ENCODE measurements around the gene FAM234B. TPM values are rescaled to one million over a fixed set of nuclear protein-coding genes. Genes with fewer than 3 reads are reported as not detected.
"Not testable (repeated sequence)": the region's sequence is repeated elsewhere in the genome, so short reads cannot be mapped to it uniquely, and the experiment has no call there.

The FAM234B gene
- total RNA-seq, 1 experiment from 2014 or later = 11.4 TPM

- Mint-ChIP-seq H3K36me3 (ENCODE audit: insufficient read depth, unreplicated experiment) (peaks cover 16% of the 10 kb centered on the region), H3K27ac (ENCODE audit: unreplicated experiment) (no peak overlapping the region), H3K9me3 (ENCODE audit: unreplicated experiment) (no peaks in the 10 kb centered on the region), H3K4me1 (ENCODE audit: low read depth, unreplicated experiment) (peaks cover 12% of the 10 kb centered on the region), H3K4me3 (ENCODE audit: unreplicated experiment) (no peak overlapping the region), H3K27me3 (ENCODE audit: insufficient read depth, unreplicated experiment) (no peaks in the 10 kb centered on the region)
- peak in 1 of 2 experiments; percentile 23 for DNase-seq
- Histone ChIP-seq H3K27me3 (replicated peaks; ENCODE audit: control insufficient read depth, insufficient read depth, low read length) (no peaks in the 10 kb centered on the region), H3K9me3 (no peaks in the 10 kb centered on the region), H3K4me3 (ENCODE audit: low read depth, low read length) (no peak overlapping the region), H3K4me1 (peaks cover 4% of the 10 kb centered on the region; the same call in 1 of the 2 replicates), H3K36me3 (ENCODE audit: control insufficient read depth, insufficient read depth, low read length) (no peaks in the 10 kb centered on the region)
- ChIA-PET CTCF (interaction anchor here (0.6 to 1.1 kb wide), 3 partner anchors 10 to 16 kb away, joined by 3 read pairs; no protein-coding TSS in a partner anchor), POLR2A (no interaction called here)
- intact Hi-C loops (cut with micrococcal nuclease; ENCODE audit: unreplicated experiment) = no loop called here
- no TSS peak for BruUV-seq (replicated peaks)
- peak; percentile 29 to 40 for TF ChIP-seq CTCF (IDR thresholded peaks at IDR 0.05; ENCODE audit: insufficient read depth in 1 of 2, low read depth in 1 of 2, low read length in 1 of 2, severe bottlenecking in 1 of 2, unreplicated experiment in 1 of 2)
Measured at GRCh38 chr12:13079440-13079906, 35.3 kb downstream of the FAM234B start.

- Mint-ChIP-seq H3K4me3 (ENCODE audit: unreplicated experiment) (no peak overlapping the region), H3K4me1 (ENCODE audit: low read depth, unreplicated experiment) (peaks cover 12% of the 10 kb centered on the region), H3K36me3 (ENCODE audit: insufficient read depth, unreplicated experiment) (peaks cover 16% of the 10 kb centered on the region), H3K27ac (ENCODE audit: unreplicated experiment) (no peak overlapping the region), H3K27me3 (ENCODE audit: insufficient read depth, unreplicated experiment) (no peaks in the 10 kb centered on the region), H3K9me3 (ENCODE audit: unreplicated experiment) (no peaks in the 10 kb centered on the region)
- no peaks in the 10 kb centered on the region for H3K4me1 ChIP-seq
- POLR2A ChIA-PET = no interaction called here
- CTCF ChIA-PET = no interaction called here
- no peaks in the 10 kb centered on the region for H3K27me3 ChIP-seq (replicated peaks; ENCODE audit: control insufficient read depth, insufficient read depth, low read length)
- intact Hi-C loops (cut with micrococcal nuclease; ENCODE audit: unreplicated experiment) = no loop called here
- DNase-seq = no peak
- TF ChIP-seq CTCF (IDR thresholded peaks at IDR 0.05; ENCODE audit: insufficient read depth in 1 of 2, low read depth in 1 of 2, low read length in 1 of 2, severe bottlenecking in 1 of 2, unreplicated experiment in 1 of 2) = no peak
- BruUV-seq (replicated peaks) = no TSS peak
- no peaks in the 10 kb centered on the region for H3K36me3 ChIP-seq (ENCODE audit: control insufficient read depth, insufficient read depth, low read length)
- no peak overlapping the region for H3K4me3 ChIP-seq (ENCODE audit: low read depth, low read length)
- no peaks in the 10 kb centered on the region for H3K9me3 ChIP-seq
Measured at GRCh38 chr12:13080266-13080665, 36.1 kb downstream of the FAM234B start.

- Histone ChIP-seq H3K36me3 (ENCODE audit: control insufficient read depth, insufficient read depth, low read length) (no peaks in the 10 kb centered on the region), H3K27me3 (replicated peaks; ENCODE audit: control insufficient read depth, insufficient read depth, low read length) (no peaks in the 10 kb centered on the region), H3K4me1 (no peaks in the 10 kb centered on the region), H3K9me3 (no peaks in the 10 kb centered on the region), H3K4me3 (ENCODE audit: low read depth, low read length) (no peak overlapping the region)
- Mint-ChIP-seq H3K4me3 (ENCODE audit: unreplicated experiment) (no peak overlapping the region), H3K27me3 (ENCODE audit: insufficient read depth, unreplicated experiment) (no peaks in the 10 kb centered on the region), H3K36me3 (ENCODE audit: insufficient read depth, unreplicated experiment) (peaks cover 6% of the 10 kb centered on the region), H3K27ac (ENCODE audit: unreplicated experiment) (no peak overlapping the region), H3K4me1 (ENCODE audit: low read depth, unreplicated experiment) (peaks cover 19% of the 10 kb centered on the region), H3K9me3 (ENCODE audit: unreplicated experiment) (no peaks in the 10 kb centered on the region)
- POLR2A ChIA-PET = no interaction called here
- BruUV-seq (replicated peaks) = no TSS peak
- DNase-seq = no peak
- TF ChIP-seq CTCF (IDR thresholded peaks at IDR 0.05; ENCODE audit: insufficient read depth in 1 of 2, low read depth in 1 of 2, low read length in 1 of 2, severe bottlenecking in 1 of 2, unreplicated experiment in 1 of 2) = no peak
- CTCF ChIA-PET = no interaction called here
- intact Hi-C loops (cut with micrococcal nuclease; ENCODE audit: unreplicated experiment) = no loop called here
Measured at GRCh38 chr12:13082861-13083260, 38.7 kb downstream of the FAM234B start.

- H3K27me3 Mint-ChIP-seq (ENCODE audit: insufficient read depth, unreplicated experiment); H3K4me3 ChIP-seq (ENCODE audit: low read depth, low read length); H3K4me3 Mint-ChIP-seq (ENCODE audit: unreplicated experiment); H3K9me3 Mint-ChIP-seq (ENCODE audit: unreplicated experiment); H3K27ac Mint-ChIP-seq (ENCODE audit: unreplicated experiment); H3K36me3 Mint-ChIP-seq (ENCODE audit: insufficient read depth, unreplicated experiment); BruUV-seq (replicated peaks); H3K36me3 ChIP-seq (ENCODE audit: control insufficient read depth, insufficient read depth, low read length); DNase-seq; H3K4me1 ChIP-seq; H3K27me3 ChIP-seq (replicated peaks; ENCODE audit: control insufficient read depth, insufficient read depth, low read length); H3K9me3 ChIP-seq; CTCF ChIA-PET; POLR2A ChIA-PET; intact Hi-C loops (cut with micrococcal nuclease; ENCODE audit: unreplicated experiment): not testable (repeated sequence)
- H3K4me1 Mint-ChIP-seq (ENCODE audit: low read depth, unreplicated experiment) = peaks cover 19% of the 10 kb centered on the region
Measured at GRCh38 chr12:13083638-13084037, 39.5 kb downstream of the FAM234B start.

Measured in Caco-2 (cell line).